Hepatic stellate cell (primary cell): ENCODE results near the gene RANBP9.
A peak's percentile ranks its signal among the peaks of the same experiment; 100 is the strongest.

Source experiments
- DNase-seq: peaks from one replicate; pipeline ENCODE4 v3.0.0; 2011; ENCODE audit warnings: low spot score

RANBP9 gene

DNA sequence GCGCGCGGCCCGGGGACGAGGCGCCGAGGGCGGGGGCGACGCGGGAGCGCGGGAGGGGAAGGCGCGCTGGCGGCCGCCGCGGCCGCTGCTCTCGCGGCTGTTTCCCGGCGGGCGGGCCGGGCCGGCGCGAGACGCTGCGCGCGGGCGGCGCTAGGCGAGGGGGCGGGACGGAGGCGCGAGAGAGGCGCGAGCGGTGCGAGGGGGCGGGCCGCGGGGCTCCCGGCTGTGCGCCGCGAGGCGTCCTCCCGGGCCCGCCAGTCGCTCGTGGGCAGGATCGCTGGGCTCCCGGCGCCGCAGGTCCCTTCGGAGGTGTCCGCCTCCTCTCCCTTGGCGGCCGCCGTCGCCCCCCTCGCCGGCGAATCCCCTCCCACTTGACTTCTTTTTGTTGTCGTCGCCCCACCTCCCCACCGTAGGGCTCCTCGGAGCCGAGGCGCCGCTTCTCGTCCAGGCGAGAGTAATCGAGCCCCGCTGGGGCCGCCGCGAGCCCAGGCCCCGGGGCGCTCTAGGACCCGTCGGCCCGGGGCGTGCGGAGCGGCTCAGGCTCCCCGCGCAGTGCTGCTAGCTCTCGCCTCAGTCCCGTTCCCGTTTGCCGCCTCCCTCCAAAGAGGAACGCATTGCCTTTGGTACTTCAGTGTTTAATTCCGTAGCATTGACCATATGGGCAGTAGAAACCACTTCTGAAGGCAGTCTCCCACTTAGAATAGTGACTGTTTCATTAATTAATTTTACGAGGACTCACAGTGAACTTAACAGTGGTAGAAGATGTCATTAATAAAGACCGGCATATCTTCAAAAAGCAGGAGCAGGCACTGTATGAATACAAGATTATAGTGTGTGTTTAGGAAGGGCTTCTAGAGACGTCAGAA, at the start of gene RANBP9:
RANBP9 (minus strand) TSS at position 103 of the 866 bp plus-strand sequence. CDS start 330 bp downstream, outside the sequence.
- DNase-seq: peak; percentile 88

- peak; percentile 46 for DNase-seq
Measured at GRCh38 chr6:13760307-13761304, 49.0 kb upstream of the RANBP9 start.

- no peak for DNase-seq
Measured at GRCh38 chr6:13759025-13759424, 47.4 kb upstream of the RANBP9 start.

- DNase-seq: no peak
Measured at GRCh38 chr6:13754644-13755043, 43.0 kb upstream of the RANBP9 start.

- DNase-seq: no peak
Measured at GRCh38 chr6:13743736-13744127, 32.1 kb upstream of the RANBP9 start.

DNA sequence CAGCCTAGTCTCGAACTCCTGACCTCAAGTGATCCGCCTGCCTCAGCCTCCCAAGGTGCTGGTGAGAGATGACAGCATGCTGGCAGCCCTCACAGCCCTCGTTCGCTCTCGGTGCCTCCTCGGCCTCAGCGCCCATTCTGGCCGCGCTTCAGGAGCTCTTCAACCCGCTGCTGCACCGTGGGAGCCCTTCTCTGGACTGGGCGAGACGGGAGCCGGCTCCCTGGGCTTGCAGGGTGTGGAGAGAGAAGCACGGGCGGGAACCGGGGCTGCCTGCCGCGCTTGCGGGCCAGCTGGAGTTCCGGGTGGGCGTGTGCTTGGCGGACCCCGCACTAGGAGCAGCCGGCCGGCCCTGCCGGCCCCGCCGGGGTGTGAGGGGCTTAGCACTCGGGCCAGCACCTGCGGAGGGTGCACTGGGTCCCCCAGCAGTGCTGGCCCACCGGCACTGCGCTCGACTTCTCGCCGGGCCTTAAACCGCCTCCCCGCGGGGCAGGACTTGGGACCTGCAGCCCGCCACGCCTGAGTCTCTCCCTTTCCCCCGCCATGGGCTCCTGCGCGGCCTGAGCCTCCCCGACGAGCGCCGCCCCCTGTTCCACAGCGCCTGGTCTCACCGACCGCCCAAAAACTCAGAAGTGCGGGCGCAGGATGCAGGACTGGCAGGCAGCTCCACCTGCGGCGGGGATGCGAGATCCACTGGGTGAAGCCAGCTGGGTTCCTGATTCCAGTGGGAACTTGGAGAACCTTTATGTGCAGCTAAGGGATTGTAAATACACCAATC, 31.5 kb upstream of the RANBP9 start:
- no peak for DNase-seq

DNA sequence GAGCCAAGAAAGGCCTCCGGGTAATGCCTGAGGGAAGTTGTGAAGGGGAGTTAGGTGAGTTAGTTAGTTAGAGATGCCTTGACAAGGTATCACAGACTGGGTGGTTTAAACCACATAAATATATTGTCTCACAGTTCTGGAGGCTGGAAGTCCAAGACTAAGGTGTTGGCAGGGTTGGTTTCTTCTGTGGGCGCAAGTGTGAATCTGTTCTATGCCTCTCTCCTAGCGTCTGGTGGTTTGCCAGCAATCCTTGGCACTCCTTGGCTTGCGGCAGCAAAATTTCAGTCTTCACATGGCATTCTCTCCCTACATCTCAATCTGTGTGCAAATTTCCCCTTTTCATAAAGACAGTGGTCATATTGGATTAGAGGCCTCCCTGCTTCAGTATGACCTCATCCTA, 29.7 kb upstream of the RANBP9 start:
- no peak for DNase-seq

DNA sequence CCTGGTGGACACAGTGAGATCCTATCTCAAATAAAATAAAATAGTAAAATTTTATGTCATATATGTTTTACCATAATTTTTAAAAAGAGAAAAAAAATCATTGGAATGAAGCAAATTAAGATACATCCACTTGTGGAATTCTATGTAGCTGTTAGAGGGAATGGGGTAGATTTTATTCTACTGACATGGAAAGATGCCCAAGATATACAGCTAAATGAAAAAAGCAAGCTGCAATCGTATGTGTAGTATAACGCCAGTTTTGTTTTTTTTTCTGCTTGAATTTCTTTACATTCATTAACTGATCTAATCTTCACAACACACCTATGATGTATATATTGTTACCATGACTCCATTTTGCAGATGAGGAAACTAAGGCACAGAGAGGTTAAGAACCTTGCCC, 23.4 kb upstream of the RANBP9 start:
- no peak for DNase-seq

- peak; percentile 83 for DNase-seq
Measured at GRCh38 chr6:13733178-13733887, 21.7 kb upstream of the RANBP9 start.

- no peak for DNase-seq
Measured at GRCh38 chr6:13730704-13731103, 19.1 kb upstream of the RANBP9 start.

GRCh38 chr6:13729891-13730290, 18.3 kb upstream of the RANBP9 start:
- peak; percentile 72 for DNase-seq

GRCh38 chr6:13725570-13725969, 13.9 kb upstream of the RANBP9 start:
- no peak for DNase-seq

GRCh38 chr6:13725052-13725451, 13.4 kb upstream of the RANBP9 start:
- no peak for DNase-seq

- DNase-seq: no peak
Measured at GRCh38 chr6:13724182-13724581, 12.5 kb upstream of the RANBP9 start.

DNA sequence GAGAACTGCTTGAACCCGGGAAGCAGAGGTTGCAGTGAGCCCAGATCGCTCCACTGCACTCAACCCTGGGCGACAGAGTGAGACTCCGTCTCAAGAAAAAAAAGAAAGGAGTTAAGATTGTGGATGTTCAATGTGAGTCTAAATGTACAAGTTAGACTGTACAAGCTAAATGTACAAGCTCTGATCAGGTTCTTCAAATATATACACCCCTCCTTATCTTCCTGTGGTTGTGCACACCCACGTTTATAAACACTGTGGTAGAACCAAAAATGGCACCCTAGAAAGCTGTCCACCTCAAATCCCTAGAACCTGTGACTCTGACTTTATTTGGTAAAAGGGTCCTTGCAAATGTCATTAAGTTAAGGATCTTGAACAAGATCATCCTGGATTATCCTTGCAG, 11.2 kb upstream of the RANBP9 start:
- no peak for DNase-seq

- DNase-seq: no peak
Measured at GRCh38 chr6:13718123-13718458, 6.5 kb upstream of the RANBP9 start.

DNA sequence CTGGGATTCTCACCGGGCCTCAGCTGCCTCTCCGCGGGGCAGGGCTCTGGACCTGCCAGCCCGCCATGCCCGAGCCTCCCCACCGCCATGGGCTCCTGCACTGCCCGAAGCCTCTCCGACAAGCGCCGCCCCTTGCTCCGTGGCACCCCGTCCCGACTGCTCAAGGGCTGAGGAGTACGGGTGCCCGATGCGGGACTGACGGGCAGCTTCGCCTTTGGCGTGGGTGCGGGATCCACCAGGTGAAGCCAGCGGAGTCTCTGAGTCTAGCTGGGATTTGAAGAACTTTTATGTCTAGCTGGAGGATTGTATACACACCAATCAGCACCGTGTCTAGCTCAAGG, 5.3 kb upstream of the RANBP9 start:
- no peak for DNase-seq

DNA sequence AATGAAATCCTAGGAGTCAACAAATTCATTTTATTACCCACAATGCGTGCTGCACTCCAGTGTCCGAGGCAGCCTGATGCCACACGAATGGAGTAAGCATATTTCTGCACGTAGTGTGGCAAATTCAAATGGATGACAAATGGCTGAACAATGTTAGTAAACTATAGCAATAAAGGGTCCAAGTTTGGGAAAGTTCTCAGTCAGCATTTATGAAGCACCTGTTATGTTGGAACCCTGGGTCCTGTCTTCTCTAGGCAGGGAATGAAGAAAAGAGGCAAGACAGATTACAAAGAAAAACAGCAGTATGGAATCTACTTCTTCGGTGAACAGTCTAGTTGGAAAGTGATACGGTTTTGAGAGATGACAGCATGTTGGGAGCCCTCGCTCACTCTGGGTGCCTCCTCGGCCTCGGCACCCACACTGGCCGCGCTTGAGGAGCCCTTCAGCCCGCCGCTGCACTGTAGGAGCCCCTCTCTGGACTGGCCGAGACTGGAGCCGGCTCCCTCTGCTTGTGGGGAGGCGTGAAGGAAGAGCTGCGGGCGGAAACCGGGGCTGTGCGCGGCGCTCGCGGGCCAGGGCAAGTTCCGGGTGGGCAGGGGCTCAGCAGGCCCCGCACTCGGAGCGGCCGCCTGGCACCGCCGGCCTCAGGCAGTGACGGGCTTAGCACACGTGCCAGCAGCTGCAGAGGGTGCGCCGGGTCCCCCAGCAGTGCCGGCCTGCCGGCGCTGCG, 4.8 kb upstream of the RANBP9 start:
- DNase-seq: no peak

DNA sequence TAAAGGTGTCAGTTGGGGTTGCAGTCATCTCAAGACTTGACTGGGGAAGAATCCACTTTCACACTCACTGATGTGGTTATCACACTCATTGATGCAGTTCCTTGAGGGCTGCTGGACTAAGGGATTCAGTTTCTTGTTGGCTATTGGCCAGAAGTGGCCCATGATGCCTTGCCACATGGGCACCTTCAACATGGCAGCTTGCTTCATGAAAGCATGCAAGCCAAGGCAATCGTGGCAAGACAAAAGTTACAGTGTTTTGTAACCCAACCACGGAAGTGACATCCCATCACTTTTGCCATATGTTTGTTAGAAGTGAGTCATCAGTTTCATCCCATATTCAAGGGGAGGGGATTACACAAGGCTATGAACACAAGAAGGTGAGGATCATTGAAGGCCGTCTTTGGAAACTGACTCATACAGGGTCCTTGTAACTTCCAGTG, 3.8 kb upstream of the RANBP9 start:
- no peak for DNase-seq

DNA sequence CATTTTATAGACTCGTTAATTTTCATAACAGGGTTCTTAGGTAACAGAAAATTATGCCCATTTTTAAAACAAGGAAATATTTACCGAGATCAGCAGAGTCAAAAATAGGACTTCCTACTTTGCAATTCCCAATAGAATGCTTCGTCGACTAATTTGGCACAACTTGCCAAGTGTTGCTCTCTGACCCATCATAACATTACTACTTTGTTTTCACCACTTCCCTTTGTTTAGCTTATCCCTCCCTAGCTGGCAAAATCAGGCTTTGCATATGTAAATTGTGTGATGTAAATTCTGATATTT, 914 bp upstream of the RANBP9 start:
- DNase-seq: no peak

DNA sequence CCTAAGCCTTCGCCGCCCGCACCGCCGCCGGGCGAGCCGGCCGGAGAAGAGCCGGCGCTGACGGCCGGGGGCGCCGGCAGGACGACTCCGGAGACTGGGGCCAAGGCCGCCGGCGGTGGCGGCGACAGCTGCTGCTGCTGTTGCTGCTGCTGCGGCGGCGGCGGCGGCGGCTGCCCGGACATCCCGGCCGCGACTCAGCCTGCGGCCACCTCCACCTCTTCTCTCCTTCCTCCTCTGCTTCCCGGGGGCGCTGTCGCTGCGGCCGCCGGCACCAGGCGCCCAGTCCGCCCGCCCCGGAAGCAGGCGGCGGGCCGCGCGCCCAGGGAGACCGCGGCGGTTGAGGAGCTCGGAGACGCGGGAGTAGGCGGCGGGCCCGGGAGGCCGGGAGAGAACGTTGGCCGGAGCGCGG, 307 bp downstream of the RANBP9 start:
- DNase-seq: no peak
